ENCODE data around the gene RPEL1.

GRCh38 chr10:103278862-103279298 is 33.2 kb downstream of the RPEL1 start:
- TF ChIP-seq CTCF (conservative IDR thresholded peaks at IDR 0.05; ENCODE audit: low read depth, low read length), result no peak
- no peak for TF ChIP-seq EZH2 (IDR thresholded peaks at IDR 0.05; ENCODE audit: borderline replicate concordance, low read depth, low read length, poor library complexity, severe bottlenecking)
